Measurements from ENCODE around the gene ACTR5.

The ACTR5 gene

GRCh38 chr20:38748097-38748860, at the start of gene ACTR5:
ACTR5 (plus strand) TSS chr20:38748460; CDS start chr20:38748479, 19 bp downstream.
- DNase-seq (ENCODE audit: low spot score), result peak; percentile 97

GRCh38 chr20:38698541-38698940, 49.7 kb upstream of the ACTR5 start:
- DNase-seq (ENCODE audit: low spot score), result no peak

- no peak for DNase-seq (ENCODE audit: low spot score)
Observed at GRCh38 chr20:38700141-38700540, 48.1 kb upstream of the ACTR5 start.

GRCh38 chr20:38700926-38701325, 47.3 kb upstream of the ACTR5 start:
- no peak for DNase-seq (ENCODE audit: low spot score)

DNA sequence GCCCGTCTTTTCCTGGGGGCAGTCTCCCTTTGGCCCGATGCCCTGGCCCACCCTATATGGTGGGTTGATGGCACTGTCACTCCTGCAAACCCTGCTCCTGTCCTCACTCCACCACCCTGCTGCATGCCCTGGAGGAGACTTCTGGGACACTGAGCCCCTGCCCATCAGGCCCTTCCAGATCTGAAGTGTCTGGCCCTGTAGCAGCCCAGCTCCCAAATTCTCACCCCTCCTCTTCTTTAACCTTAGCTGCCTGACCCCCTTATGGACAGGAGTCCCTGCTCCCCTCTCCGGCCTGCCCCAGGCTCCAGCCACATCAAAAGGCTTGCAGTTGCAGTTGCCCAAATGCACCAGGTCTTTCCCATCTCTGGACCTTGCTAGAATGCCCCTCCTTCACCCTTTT, 44.7 kb upstream of the ACTR5 start:
- DNase-seq (ENCODE audit: low spot score), result no peak

DNA sequence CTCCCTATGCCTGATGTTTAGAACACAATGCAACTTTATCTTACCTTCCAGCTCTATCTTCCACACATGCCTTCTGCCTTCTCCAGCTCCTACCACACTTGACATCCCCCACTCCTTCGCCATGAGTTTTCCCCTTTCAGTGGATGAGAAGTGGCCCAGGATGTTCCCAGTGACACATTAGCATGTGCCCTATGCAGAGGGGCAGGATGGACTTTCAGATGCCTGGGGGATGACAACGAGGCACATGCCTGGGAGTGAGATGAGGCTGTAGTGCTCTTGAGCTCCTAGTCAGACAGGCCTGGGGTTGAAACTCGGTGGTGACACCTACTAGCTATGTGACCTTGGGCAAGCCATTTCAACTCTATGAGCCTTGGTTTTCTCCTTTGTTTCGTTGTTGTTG, 44.1 kb upstream of the ACTR5 start:
- DNase-seq (ENCODE audit: low spot score), result no peak

GRCh38 chr20:38706509-38706908, 41.8 kb upstream of the ACTR5 start:
- DNase-seq (ENCODE audit: low spot score), result no peak

DNA sequence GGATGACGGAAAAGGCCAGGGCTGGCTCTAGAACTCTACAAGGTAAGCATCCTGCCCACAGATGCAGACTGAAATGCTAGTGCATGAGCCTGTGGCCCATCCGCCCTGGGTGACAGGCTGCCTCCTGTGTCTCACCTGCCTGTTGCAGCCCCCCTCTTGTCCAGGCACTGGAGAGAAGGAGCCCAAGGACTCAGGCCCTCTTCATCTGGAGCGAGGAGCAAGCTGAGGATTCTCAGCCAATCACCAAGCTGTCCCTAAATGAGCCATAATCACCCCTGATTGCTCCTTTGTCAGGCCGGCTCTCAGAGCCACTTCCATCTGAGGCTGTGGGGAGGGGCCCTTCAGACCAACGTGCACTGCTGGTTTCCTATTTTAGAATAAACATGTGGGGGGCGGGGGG, 34.0 kb upstream of the ACTR5 start:
- DNase-seq (ENCODE audit: low spot score), result no peak

DNA sequence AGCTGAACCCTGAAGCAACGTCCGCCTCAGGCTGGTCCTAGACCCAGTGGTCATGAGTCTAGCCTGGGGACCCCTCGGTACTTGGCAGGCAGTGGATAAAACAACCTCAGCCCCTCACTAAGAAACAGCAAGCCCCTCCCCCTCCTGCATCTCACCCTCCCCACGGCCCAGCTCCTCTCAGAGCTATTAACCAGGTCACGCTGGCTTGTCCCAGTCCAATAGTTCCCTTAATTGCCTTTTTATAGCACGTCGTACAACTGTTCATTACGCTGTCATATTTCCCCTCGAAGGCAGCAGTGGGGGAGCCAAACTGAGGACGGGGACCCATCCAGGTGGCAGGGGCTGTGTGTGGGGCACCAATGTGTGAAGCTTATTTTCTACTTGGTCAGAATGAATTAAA, 32.6 kb upstream of the ACTR5 start:
- DNase-seq (ENCODE audit: low spot score), result no peak

DNA sequence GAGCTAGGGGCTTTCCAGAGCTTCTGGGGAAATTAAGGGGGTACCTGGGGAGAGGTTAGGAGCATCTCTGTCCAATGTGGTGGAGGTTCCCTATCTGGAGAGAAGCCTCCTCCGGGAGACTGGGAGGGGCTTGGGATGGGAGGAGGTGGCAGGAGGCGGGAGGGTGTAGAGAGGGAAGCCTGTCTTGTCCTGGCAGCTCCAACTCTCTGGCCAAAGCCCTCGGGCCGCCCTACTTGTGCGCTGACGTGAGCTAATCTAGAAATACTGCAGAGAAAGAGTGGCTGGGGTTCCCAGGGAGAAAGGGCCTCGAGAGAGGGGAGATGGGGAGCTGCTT, 25.6 kb upstream of the ACTR5 start:
- no peak for DNase-seq (ENCODE audit: low spot score)

DNA sequence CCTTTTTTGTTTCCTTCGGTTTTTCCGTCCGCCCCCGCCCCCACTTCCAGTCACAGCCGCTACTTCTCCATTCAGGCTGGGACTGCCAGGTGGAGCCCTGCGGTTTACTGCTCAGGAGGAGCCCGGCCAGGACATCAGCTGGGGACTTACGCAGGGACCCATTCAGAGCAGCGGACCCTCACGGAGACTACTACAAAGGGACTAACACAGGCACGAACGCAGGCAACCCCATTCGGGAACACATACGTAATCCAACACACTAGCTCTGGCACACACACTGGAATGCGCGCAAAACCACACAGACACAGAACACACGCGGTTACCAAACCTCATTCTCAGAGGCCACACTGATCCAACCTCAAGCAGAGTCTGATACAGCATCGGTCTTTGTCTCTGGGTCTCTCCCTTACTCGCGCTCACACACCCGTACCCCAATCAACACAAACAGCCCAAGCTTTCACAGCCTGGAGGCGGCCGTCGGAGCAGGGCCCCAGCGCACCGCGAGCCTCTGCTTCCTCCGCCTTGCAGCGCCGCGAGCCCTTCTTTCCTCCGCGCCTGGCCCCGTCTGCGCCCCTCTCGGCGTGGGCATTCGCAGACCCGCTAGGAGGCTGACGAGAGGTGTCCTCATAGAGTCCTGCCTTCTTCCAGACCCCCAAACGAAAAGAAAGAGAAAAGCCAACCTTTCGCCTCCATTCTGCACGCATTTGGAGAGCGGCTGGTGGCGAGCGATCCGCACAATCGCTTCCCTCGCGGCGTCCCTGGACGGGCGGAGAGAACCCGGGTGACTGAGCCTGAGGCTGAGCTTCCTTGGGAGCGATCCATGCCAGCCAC, 25.0 kb upstream of the ACTR5 start:
- no peak for DNase-seq (ENCODE audit: low spot score)

GRCh38 chr20:38723848-38724625, 24.2 kb upstream of the ACTR5 start, which contains the start of gene SLC32A1:
SLC32A1 (plus strand) TSS chr20:38724486; CDS start chr20:38724725, 239 bp downstream.
- DNase-seq (ENCODE audit: low spot score), result no peak

- no peak for DNase-seq (ENCODE audit: low spot score)
Observed at GRCh38 chr20:38724626-38725147, 23.6 kb upstream of the ACTR5 start.

DNA sequence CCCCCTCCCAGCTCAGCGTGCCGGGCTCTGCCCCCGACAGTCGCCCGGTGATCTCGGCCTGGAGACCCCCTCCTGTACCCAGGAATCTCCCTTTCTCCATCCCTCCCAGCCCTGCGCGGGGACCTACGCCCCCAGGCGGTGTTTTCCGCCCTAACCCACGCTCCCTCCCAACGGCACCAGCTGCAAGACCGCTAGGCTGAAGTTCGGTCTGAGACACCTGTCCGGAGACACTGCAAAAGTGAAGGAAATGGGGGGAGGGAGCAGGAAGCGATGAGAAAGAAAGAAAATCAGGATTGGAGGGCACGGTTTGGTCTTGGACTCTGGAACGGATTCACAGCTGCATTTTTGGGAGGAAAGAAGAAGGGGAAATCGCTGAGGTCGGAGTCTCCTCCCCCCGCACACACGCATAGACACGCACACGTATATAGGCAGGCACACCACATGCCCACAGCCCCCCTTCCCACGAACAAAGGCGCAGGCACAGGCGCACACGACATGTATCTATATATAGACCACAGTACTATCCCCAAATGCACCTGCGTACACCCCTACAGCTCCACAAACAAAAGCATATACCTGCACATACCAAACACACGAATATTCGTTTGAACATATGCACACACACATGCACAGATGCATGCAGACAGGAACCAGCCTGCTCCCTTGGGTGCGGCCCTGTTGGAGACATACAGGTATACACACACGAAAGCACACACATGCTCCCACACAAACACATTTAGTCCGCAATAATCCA, 22.9 kb upstream of the ACTR5 start:
- DNase-seq (ENCODE audit: low spot score), result no peak

DNA sequence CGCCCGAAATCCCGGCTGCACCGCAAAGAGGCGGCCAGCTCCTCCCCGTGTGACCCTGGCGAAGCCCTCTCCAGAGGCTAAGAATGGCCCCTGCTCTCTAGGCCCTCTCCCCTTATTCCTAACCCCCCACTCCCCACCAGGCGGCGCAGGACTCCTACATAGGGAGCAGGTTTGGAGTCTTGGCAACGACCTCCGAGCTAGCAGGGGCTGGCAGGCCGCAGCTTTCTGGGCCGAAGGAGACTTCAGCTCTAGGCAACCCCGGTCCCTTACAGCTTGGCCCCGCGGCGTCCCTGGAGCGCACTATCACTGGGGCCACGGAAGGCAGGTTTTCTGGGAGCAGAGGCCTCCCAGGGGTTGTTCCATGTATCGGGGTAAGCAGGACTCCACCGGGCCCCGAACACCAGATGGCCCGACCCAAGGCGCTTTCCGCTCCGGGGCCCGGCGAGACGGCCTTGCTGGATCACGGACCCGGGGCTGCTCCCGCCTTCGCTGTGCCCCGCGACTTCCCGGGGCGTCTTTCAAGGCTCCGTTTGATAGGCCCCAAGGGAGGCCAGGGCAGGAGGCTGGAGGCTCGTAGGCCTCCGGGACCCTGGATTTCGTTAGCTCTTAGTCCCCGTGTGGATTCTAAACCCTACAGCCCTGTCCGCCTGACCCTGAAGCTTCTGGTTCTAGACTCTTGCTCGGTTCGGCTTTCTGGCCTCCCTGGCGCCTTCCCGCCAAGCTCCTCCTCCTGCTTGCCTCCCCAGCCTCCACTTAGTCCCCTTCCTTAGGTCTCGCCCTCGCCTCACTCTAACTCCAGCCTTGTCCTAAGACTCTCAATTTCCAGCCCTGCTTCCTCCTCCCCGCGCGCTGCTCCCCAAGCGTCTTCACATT, 22.1 kb upstream of the ACTR5 start:
- peak; percentile 28 for DNase-seq (ENCODE audit: low spot score)

DNA sequence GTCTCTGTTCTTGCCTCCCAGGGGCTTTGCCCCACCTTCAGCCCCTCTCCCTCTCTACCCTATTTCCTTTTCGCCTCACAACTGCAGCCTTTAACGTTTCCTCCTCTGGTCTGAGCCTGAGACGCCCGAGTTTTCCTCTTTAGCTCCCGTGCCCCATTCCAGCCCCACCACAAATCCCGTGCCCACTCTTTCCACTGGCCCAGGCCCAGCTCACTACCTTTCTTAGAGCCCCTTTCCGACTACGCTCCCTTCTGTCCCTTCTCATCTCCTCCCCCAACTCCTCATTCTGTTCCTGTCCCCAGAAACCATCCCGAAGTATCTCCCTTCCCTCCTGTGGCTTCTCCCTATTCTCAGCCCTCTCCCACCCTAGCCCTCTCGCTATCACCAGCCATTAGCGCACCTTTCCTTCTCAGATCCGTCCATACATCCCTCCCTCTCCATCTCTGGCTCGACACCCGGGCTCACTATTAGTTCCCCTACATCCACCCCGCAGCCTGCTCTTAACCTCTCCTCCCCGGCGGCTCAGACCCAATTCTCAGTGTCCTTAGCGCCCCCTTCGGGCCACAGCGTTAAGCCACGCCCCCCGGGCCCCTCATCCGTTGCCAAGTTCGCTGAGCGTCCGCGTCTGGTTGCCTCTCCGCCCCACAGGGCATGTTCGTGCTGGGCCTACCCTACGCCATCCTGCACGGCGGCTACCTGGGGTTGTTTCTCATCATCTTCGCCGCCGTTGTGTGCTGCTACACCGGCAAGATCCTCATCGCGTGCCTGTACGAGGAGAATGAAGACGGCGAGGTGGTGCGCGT, 21.3 kb upstream of the ACTR5 start:
- DNase-seq (ENCODE audit: low spot score), result peak; percentile 42

- no peak for DNase-seq (ENCODE audit: low spot score)
Observed at GRCh38 chr20:38727607-38728190, 20.6 kb upstream of the ACTR5 start.

GRCh38 chr20:38728191-38728781, 20.0 kb upstream of the ACTR5 start:
- DNase-seq (ENCODE audit: low spot score), result no peak
